Measurements from ENCODE around the gene CDK15. TPM values are rescaled to one million over a fixed set of nuclear protein-coding genes. Genes with fewer than 3 reads are reported as not detected.
A peak's percentile ranks its signal among the peaks of the same experiment; 100 is the strongest.

The CDK15 gene
- total and polyA plus RNA-seq, 11 donors = 0.07 to 0.50 (median 0.18) TPM; not detected in 3

DNA sequence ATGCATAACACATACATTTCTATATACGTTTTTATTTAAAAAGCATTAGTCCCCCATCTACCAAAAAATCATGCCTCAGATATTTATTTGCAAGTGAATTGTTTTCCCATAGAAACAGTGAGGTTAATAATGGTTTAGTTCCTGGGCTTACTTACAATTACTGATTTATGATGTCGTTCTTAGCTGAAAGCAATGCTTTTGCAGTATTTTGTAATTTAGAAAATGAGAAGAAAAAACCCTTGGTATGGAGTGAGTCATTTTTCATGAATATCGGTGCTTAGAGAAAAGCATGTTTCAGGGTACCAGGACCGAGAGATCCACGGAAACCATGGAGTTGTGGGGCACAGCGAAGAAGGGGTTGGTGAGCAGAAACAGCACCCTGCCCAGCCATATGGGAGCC is 12.0 kb upstream of the CDK15 start:
- no peak for ATAC-seq
- no peaks in the 10 kb centered on the region for H3K9me3 ChIP-seq
- peaks cover 0 to 3% (median 0%) of the 10 kb centered on the region in 9 donors for H3K27me3 ChIP-seq
- no peaks in the 10 kb centered on the region for H3K36me3 ChIP-seq
- TF ChIP-seq, protein P1, sequence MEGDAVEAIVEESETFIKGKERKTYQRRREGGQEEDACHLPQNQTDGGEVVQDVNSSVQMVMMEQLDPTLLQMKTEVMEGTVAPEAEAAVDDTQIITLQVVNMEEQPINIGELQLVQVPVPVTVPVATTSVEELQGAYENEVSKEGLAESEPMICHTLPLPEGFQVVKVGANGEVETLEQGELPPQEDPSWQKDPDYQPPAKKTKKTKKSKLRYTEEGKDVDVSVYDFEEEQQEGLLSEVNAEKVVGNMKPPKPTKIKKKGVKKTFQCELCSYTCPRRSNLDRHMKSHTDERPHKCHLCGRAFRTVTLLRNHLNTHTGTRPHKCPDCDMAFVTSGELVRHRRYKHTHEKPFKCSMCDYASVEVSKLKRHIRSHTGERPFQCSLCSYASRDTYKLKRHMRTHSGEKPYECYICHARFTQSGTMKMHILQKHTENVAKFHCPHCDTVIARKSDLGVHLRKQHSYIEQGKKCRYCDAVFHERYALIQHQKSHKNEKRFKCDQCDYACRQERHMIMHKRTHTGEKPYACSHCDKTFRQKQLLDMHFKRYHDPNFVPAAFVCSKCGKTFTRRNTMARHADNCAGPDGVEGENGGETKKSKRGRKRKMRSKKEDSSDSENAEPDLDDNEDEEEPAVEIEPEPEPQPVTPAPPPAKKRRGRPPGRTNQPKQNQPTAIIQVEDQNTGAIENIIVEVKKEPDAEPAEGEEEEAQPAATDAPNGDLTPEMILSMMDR (IDR thresholded peaks at IDR 0.05) = no peak
- TF ChIP-seq POLR2A (IDR thresholded peaks at IDR 0.05) = no peak
- DNase-seq = no peak
- intact Hi-C loops (cut with DNase I) = loop anchor here in 1 of 10 donors (10.0 kb wide), 1 partner anchor 71 kb away; no protein-coding TSS in a partner anchor
- no peaks in the 10 kb centered on the region for H3K4me1 ChIP-seq
- H3K4me3 ChIP-seq = no peak overlapping the region
- WGBS, 4 donors = 87 to 89% (median 88%) methylated on average over 6 of the region's 6 CpGs
- H3K27ac ChIP-seq = no peak overlapping the region

DNA sequence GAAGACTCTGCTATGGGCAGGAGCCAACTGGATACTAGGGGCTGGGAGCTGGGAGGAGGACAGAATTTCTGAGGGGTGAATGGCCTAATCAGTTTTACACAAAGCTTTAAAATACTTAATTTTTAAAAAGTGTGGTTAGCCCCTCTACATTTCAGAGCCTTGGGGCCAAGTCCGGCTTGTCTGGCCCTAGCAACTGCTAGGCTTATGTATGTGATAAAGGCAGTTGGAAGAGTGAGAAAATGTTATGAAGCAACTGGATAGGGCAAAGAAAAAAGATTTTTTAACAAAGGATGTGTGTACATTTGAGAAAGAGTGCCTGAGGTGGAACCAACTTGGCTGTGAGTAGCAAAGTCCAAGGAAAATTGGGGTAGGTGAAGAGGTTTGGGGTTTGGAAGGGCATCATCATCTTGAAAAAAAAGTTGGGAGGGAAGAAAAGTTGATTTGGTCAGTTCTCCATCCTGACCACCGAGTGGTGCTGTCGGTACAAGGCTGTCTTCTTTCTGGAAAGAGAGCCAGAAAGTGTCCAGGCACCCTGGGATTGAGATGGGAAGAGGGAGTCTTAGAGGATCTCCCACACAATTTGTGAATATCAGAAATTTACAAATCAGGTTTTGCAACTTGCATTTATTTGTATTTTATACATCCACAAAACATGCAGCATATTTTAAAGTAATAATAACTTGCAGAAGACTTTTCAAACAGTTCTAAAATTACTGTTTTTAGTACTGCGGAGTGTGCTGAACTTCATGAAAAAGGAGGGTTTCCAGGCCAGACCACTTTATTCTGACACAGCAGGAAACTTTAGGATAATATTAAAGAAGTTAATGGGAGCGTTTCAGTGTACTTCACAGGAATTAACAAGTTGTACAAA is 10.5 kb upstream of the CDK15 start:
- H3K9me3 ChIP-seq = no peaks in the 10 kb centered on the region
- DNase-seq (peak in 1 of 5 donors; percentile 18), ATAC-seq (peak in 3 of 4 donors; percentile 61 to 69 (median 64))
- H3K36me3 ChIP-seq = no peaks in the 10 kb centered on the region
- H3K4me1 ChIP-seq = no peaks in the 10 kb centered on the region
- no peak overlapping the region for H3K4me3 ChIP-seq
- no peak overlapping the region for H3K27ac ChIP-seq
- TF ChIP-seq, protein P1 (IDR thresholded peaks at IDR 0.05) = peak; percentile 41 to 72 (median 62)
- no peak for TF ChIP-seq POLR2A (IDR thresholded peaks at IDR 0.05)
- intact Hi-C loops (cut with DNase I) = loop anchor here in 9 of 10 donors (1.0 to 10.0 kb wide), 9 partner anchors 65 to 386 kb away; no protein-coding TSS in a partner anchor
- H3K27me3 ChIP-seq = peaks cover 0 to 3% (median 0%) of the 10 kb centered on the region in 9 donors
- WGBS, 4 donors = 30% methylated on average over 5 of the region's 5 CpGs

DNA sequence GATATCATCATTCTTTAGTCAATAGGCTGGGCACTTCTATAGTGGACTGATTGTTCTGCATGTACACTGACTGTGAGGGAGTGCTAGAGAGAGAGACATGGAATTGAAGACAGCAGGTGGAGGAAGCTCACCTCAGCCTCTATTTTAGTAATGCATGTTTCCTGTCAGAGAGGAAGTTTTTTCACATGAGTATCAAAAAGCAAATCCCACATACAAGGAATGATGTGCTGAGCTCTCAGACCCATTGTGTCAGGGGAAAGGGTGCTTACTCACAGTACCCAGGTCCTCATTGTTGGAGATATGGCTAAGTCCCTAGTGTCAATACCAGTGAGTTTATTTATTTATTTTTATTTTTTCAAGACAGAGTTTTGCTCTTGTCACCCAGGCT is 9.9 kb upstream of the CDK15 start:
- TF ChIP-seq, protein P1 (IDR thresholded peaks at IDR 0.05) = no peak
- intact Hi-C loops (cut with DNase I) = loop anchor here in 9 of 10 donors (1.0 to 10.0 kb wide), 9 partner anchors 64 to 386 kb away; no protein-coding TSS in a partner anchor
- no peak for ATAC-seq
- Histone ChIP-seq H3K4me3 (no peak overlapping the region), H3K9me3 (no peaks in the 10 kb centered on the region), H3K27ac (no peak overlapping the region), H3K4me1 (no peaks in the 10 kb centered on the region), H3K27me3 (peaks cover 0 to 6% (median 0%) of the 10 kb centered on the region in 9 donors), H3K36me3 (no peaks in the 10 kb centered on the region)
- DNase-seq = no peak

DNA sequence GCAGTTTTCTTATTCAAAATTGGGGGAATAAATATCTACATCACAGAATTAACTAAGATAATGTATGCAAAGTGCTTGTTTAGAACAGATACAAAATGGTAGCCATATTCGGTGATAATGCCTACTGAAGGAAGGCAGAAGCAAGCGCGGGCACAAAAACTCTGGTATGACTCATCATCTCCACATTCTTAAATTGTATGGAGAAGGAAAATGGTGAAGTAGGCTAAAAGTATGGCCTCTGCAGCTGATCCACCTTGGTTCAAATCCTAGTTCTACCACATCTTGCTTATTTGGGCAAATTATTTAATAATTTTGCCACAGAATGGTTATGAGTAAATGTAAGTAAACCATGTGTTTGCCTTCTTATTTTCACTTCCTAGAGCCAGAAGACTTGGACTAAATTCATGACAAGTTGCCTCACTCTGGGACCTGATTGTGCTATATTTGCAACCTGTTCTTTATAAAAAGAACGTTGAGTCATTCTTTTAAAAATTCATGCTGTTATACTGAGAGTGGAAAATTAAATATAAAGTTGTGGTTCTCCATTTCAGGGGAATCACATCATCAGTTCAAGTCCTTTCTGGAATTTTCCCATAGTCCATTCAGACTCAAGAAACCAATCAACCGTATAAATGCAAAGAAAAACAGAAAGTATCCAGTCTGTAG is 9.0 kb upstream of the CDK15 start:
- intact Hi-C loops (cut with DNase I) = loop anchor here (1.0 to 10.0 kb wide), 9 partner anchors 63 to 385 kb away; no protein-coding TSS in a partner anchor
- Histone ChIP-seq H3K9me3 (no peaks in the 10 kb centered on the region), H3K4me1 (no peaks in the 10 kb centered on the region), H3K27me3 (peaks cover 0 to 6% (median 0%) of the 10 kb centered on the region in 9 donors), H3K36me3 (no peaks in the 10 kb centered on the region), H3K27ac (no peak overlapping the region), H3K4me3 (no peak overlapping the region)
- no peak for TF ChIP-seq POLR2A (IDR thresholded peaks at IDR 0.05)
- TF ChIP-seq, protein P1 (IDR thresholded peaks at IDR 0.05) = no peak
- DNase-seq (no peak), ATAC-seq (no peak)
- 60 to 69% (median 63%) methylated on average over 5 of the region's 5 CpGs for WGBS, 4 donors
